ENCODE data around the gene PLCH1. TPM values are rescaled to one million over a fixed set of nuclear protein-coding genes. Genes with fewer than 3 reads are reported as not detected.

The PLCH1 gene
- total and polyA plus RNA-seq, 2 of the 13 experiments (the other 11 are each of a cell fraction or from before 2014, with no cell fraction given) = 2.0 to 3.0 TPM

- TF ChIP-seq ZSCAN29 (CRISPR knock-in tag; conservative IDR thresholded peaks at IDR 0.05) (no peak), ZFP1 (CRISPR knock-in tag; IDR thresholded peaks at IDR 0.05) (no peak), POGZ (CRISPR knock-in tag; IDR thresholded peaks at IDR 0.05) (peak; percentile 13; the same call in 1 of the 2 replicates), ZKSCAN5 (CRISPR knock-in tag; IDR thresholded peaks at IDR 0.05) (no peak), GLMP (CRISPR knock-in tag; IDR thresholded peaks at IDR 0.05; ENCODE audit: borderline replicate concordance) (no peak), ZFAT (CRISPR knock-in tag; conservative IDR thresholded peaks at IDR 0.05) (no peak), HDAC1 (CRISPR knock-in tag; IDR thresholded peaks at IDR 0.05) (no peak), BCLAF1 (IDR thresholded peaks at IDR 0.05) (no peak), FOXA1 (IDR thresholded peaks at IDR 0.05) (no peak), FOXA1 (CRISPR knock-in tag; IDR thresholded peaks at IDR 0.05) (0 out of 2 replicates have a peak, but pooled peaks have one; percentile 6), TGIF2 (CRISPR knock-in tag; IDR thresholded peaks at IDR 0.05) (no peak), MATR3 (CRISPR knock-in tag; IDR thresholded peaks at IDR 0.05) (no peak), MTA3 (CRISPR knock-in tag; IDR thresholded peaks at IDR 0.05) (no peak), BRD4 (CRISPR knock-in tag; IDR thresholded peaks at IDR 0.05) (no peak), RXRB (CRISPR knock-in tag; IDR thresholded peaks at IDR 0.05; ENCODE audit: borderline replicate concordance) (peak; percentile 35; the same call in 1 of the 2 replicates)
- TF ChIP-seq, protein P1, sequence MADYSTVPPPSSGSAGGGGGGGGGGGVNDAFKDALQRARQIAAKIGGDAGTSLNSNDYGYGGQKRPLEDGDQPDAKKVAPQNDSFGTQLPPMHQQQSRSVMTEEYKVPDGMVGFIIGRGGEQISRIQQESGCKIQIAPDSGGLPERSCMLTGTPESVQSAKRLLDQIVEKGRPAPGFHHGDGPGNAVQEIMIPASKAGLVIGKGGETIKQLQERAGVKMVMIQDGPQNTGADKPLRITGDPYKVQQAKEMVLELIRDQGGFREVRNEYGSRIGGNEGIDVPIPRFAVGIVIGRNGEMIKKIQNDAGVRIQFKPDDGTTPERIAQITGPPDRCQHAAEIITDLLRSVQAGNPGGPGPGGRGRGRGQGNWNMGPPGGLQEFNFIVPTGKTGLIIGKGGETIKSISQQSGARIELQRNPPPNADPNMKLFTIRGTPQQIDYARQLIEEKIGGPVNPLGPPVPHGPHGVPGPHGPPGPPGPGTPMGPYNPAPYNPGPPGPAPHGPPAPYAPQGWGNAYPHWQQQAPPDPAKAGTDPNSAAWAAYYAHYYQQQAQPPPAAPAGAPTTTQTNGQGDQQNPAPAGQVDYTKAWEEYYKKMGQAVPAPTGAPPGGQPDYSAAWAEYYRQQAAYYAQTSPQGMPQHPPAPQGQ (CRISPR knock-in tag; IDR thresholded peaks at IDR 0.05; ENCODE audit: borderline replicate concordance) = no peak
- TF ChIP-seq, protein P2, sequence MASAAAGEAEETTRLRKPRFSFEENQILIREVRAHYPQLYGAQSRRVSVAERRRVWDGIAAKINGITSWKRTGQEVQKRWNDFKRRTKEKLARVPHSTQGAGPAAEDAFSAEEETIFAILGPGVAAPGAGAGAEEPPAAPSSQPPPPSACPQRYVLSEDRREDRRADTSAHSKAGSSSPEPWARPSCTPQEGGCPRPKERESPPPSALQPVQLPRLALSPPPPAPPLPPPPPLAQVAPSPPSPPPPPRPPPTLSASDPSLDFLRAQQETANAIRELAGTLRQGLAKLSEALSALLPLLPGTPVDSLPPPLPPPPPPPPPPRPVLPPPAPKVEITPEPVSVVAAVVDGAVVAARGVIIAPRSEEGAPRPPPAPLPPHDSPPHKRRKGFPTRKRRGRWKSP (CRISPR knock-in tag; IDR thresholded peaks at IDR 0.05) = no peak
- TF ChIP-seq, protein P3, sequence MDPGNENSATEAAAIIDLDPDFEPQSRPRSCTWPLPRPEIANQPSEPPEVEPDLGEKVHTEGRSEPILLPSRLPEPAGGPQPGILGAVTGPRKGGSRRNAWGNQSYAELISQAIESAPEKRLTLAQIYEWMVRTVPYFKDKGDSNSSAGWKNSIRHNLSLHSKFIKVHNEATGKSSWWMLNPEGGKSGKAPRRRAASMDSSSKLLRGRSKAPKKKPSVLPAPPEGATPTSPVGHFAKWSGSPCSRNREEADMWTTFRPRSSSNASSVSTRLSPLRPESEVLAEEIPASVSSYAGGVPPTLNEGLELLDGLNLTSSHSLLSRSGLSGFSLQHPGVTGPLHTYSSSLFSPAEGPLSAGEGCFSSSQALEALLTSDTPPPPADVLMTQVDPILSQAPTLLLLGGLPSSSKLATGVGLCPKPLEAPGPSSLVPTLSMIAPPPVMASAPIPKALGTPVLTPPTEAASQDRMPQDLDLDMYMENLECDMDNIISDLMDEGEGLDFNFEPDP (CRISPR knock-in tag; conservative IDR thresholded peaks at IDR 0.05) = no peak
- TF ChIP-seq, protein P4, sequence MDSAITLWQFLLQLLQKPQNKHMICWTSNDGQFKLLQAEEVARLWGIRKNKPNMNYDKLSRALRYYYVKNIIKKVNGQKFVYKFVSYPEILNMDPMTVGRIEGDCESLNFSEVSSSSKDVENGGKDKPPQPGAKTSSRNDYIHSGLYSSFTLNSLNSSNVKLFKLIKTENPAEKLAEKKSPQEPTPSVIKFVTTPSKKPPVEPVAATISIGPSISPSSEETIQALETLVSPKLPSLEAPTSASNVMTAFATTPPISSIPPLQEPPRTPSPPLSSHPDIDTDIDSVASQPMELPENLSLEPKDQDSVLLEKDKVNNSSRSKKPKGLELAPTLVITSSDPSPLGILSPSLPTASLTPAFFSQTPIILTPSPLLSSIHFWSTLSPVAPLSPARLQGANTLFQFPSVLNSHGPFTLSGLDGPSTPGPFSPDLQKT (CRISPR knock-in tag; IDR thresholded peaks at IDR 0.05; ENCODE audit: borderline replicate concordance) = no peak
Observed at GRCh38 chr3:155664925-155665695, 79.8 kb downstream of the PLCH1 start (continued).

All from HepG2 (cell line).